IMR-90 (cell line): ENCODE data around the gene STK10. TPM values are rescaled to one million over a fixed set of nuclear protein-coding genes. Genes with fewer than 3 reads are reported as not detected.

Experiments
- ATAC-seq: fragments of 200-7000 bp; cut with Tn5 transposase; 2 replicates; pipeline ENCODE4 v1.9.1; 2020; ENCODE audit warnings: low read depth, mild to moderate bottlenecking, moderate library complexity
- BruUV-seq: library from RNA; stranded (reverse); fragments of 400-500 nt; replicated peaks from 2 replicates; lab custom pipeline; 2021; lab: Mats Ljungman, UMichigan
- CTCF ChIA-PET: fragments of 300-600 bp; formaldehyde crosslinking; extraction: SDS; loops from one replicate; lab custom pipeline; 2021; ENCODE audit warnings: antibody characterized with exemption; lab: Yijun Ruan, JAX
- POLR2A ChIA-PET: fragments of 300-600 bp; sonication (Branson Sonifier 250); formaldehyde crosslinking; loops from one replicate; lab custom pipeline; 2022; ENCODE audit warnings: antibody characterized with exemption; ENCODE audit not compliant: unreplicated experiment; lab: Charles Lee
- DNase-seq: peaks from one replicate; pipeline ENCODE4 v3.0.0; 2013
- H2AFZ ChIP-seq: replicated peaks from 2 replicates; pipeline ENCODE3; 2013; ENCODE audit warnings: low read length, mild to moderate bottlenecking; ENCODE audit not compliant: poor library complexity
- H2AK5ac ChIP-seq: 2 replicates; pipeline ENCODE4 v1.6.1; 2013; ENCODE audit warnings: low read depth, low read length, inconsistent platforms
- H2AK9ac ChIP-seq: replicated peaks from 2 replicates; pipeline ENCODE3; 2013; ENCODE audit warnings: mild to moderate bottlenecking, low read depth, low read length, moderate library complexity; ENCODE audit not compliant: poor library complexity
- H2BK120ac ChIP-seq: 2 replicates; pipeline ENCODE4 v1.6.1; 2013; ENCODE audit warnings: low read depth, low read length, inconsistent platforms
- H2BK15ac ChIP-seq: 3 replicates; pipeline ENCODE4 v1.6.1; 2013; ENCODE audit warnings: low read depth, low read length, inconsistent platforms
- H2BK20ac ChIP-seq: 2 replicates; pipeline ENCODE4 v1.6.1; 2013; ENCODE audit warnings: low read depth, mild to moderate bottlenecking, inconsistent platforms, low read length, moderate library complexity
- H2BK5ac ChIP-seq: 2 replicates; pipeline ENCODE4 v1.6.1; 2013; ENCODE audit warnings: mild to moderate bottlenecking, low read depth, low read length, inconsistent platforms; ENCODE audit not compliant: poor library complexity, severe bottlenecking
- H3K14ac ChIP-seq: replicated peaks from 2 replicates; pipeline ENCODE4 v1.6.1; 2013; ENCODE audit warnings: low read depth, low read length, inconsistent platforms
- H3K18ac ChIP-seq: 2 replicates; pipeline ENCODE4 v1.6.1; 2013; ENCODE audit warnings: low read depth, low read length, control low read depth
- H3K23ac ChIP-seq: 2 replicates; pipeline ENCODE4 v1.6.1; 2013; ENCODE audit warnings: low read depth, low read length, inconsistent platforms
- H3K27ac ChIP-seq: 2 replicates; pipeline ENCODE4 v1.5.1; 2013; ENCODE audit warnings: mild to moderate bottlenecking, control low read depth, low read length; ENCODE audit not compliant: insufficient read depth
- H3K27me3 ChIP-seq: 2 replicates; pipeline ENCODE4 v1.6.1; 2013; ENCODE audit warnings: low read length; ENCODE audit not compliant: control insufficient read depth, insufficient read depth
- H3K36me3 ChIP-seq: 2 replicates; pipeline ENCODE4 v1.6.1; 2013; ENCODE audit warnings: low read length, mixed read lengths; ENCODE audit not compliant: control insufficient read depth, insufficient read depth
- H3K4ac ChIP-seq: 2 replicates; pipeline ENCODE4 v1.6.1; 2013; ENCODE audit warnings: low read depth, low read length, inconsistent platforms
- H3K4me1 ChIP-seq: 2 replicates; pipeline ENCODE4 v1.6.1; 2013; ENCODE audit warnings: low read length, mixed read lengths; ENCODE audit not compliant: control insufficient read depth, insufficient read depth
- H3K4me2 ChIP-seq: 2 replicates; pipeline ENCODE4 v1.6.1; 2013; ENCODE audit warnings: low read depth, mild to moderate bottlenecking, control low read depth, low read length, moderate library complexity
- H3K4me3 ChIP-seq: 2 replicates; pipeline ENCODE4 v1.5.1; 2013; ENCODE audit warnings: low read depth, mild to moderate bottlenecking, control low read depth, low read length, moderate library complexity; ENCODE audit not compliant: insufficient read depth
- H3K56ac ChIP-seq: 2 replicates; pipeline ENCODE4 v1.6.1; 2013; ENCODE audit warnings: low read length, inconsistent platforms; ENCODE audit not compliant: insufficient read depth; ENCODE audit errors: extremely low read depth
- H3K79me1 ChIP-seq, 2 experiments: 2 replicates each; pipeline ENCODE4 v1.6.1; 2013; ENCODE audit warnings: low read length in 2 of 2, inconsistent platforms in 1 of 2, low read depth in 1 of 2
- H3K9ac ChIP-seq: 2 replicates; pipeline ENCODE4 v1.6.1; 2013; ENCODE audit warnings: low read depth, low read length, control low read depth
- H3K9me1 ChIP-seq: 2 replicates; pipeline ENCODE4 v1.6.1; 2013; ENCODE audit warnings: low read length, inconsistent platforms; ENCODE audit not compliant: insufficient read depth
- H3K9me3 ChIP-seq: 2 replicates; pipeline ENCODE4 v1.6.1; 2013; ENCODE audit warnings: low read length; ENCODE audit not compliant: control insufficient read depth, insufficient read depth
- H4K20me1 ChIP-seq: 2 replicates; pipeline ENCODE4 v1.6.1; 2013; ENCODE audit warnings: low read length, inconsistent platforms; ENCODE audit not compliant: insufficient read depth
- H4K5ac ChIP-seq: 2 replicates; pipeline ENCODE4 v1.6.1; 2013; ENCODE audit warnings: mild to moderate bottlenecking, low read depth, low read length, control low read depth
- H4K8ac ChIP-seq, 2 experiments: 2 replicates each; pipeline ENCODE4 v1.6.1; 2013; ENCODE audit warnings: low read depth in 2 of 2, low read length in 2 of 2, control low read depth in 1 of 2, inconsistent platforms in 1 of 2
- H4K91ac ChIP-seq: 2 replicates; pipeline ENCODE4 v1.6.1; 2013; ENCODE audit warnings: low read depth, low read length, inconsistent platforms; ENCODE audit not compliant: insufficient read depth
- BHLHE40 ChIP-seq: fragments of 150-350 bp; IDR thresholded peaks from 2 replicates; pipeline ENCODE4 v1.6.1; 2016; ENCODE audit warnings: mild to moderate bottlenecking, low read depth, low read length
- CEBPB ChIP-seq: IDR thresholded peaks from 2 replicates; pipeline ENCODE4 v1.6.1; 2012; ENCODE audit warnings: low read depth, low read length, improper control_type of control experiment
- FOS ChIP-seq: fragments of 150-350 bp; IDR thresholded peaks from 2 replicates; pipeline ENCODE4 v1.6.1; 2016; ENCODE audit warnings: low read depth, low read length
- MAZ ChIP-seq: IDR thresholded peaks from 2 replicates; pipeline ENCODE4 v1.6.1; 2012; ENCODE audit warnings: low read depth, mild to moderate bottlenecking, low read length, improper control_type of control experiment, moderate library complexity, borderline replicate concordance
- RCOR1 ChIP-seq: IDR thresholded peaks from 2 replicates; pipeline ENCODE4 v1.6.1; 2012; ENCODE audit warnings: mild to moderate bottlenecking, low read length, improper control_type of control experiment; ENCODE audit not compliant: insufficient replicate concordance
- WGBS, 2 experiments: methylation state at CpG; one replicate each; pipeline versions ENCODE4 v1.1.5 to v1.1.7; 2013; ENCODE audit warnings: missing lambda C conversion rate in 2 of 2; ENCODE audit not compliant: insufficient read length in 1 of 2; ENCODE audit errors: extremely low coverage in 2 of 2; 5-methylcytosine and 5-hydroxymethylcytosine counted together
- dilution Hi-C: fragments of 300-500 bp; cut with HindIII; formaldehyde crosslinking; loops from one replicate; pipeline ENCODE4 v1.14.3; 2018; ENCODE audit warnings: low sequenced_read_pairs; ENCODE audit not compliant: unreplicated experiment
- in situ Hi-C: fragments of 300-500 bp; cut with MboI; formaldehyde crosslinking; loops from 3 replicates; pipeline ENCODE4 v1.14.3; 2019; ENCODE audit warnings: low sequenced_read_pairs, inconsistent platforms, mixed read lengths
- intact Hi-C: fragments of 100-400 bp; cut with micrococcal nuclease; formaldehyde crosslinking; loops from 2 replicates; pipeline ENCODE4 v1.10.0; 2022
- polyA plus RNA-seq, 3 experiments: library from polyadenylated mRNA; depleted of rRNA; stranded (reverse); fragments of >200 nt; gene quantifications; 2 replicates each; pipeline ENCODE4 v1.2.3, GENCODE V29; 2012; ENCODE audit warnings: low replicate concordance in 1 of 3
- total RNA-seq: library from RNA; depleted of rRNA; stranded (reverse); fragments of >200 nt; gene quantifications from 2 replicates; pipeline ENCODE4 v1.2.3, GENCODE V29; 2012

The STK10 gene
- total and polyA plus RNA-seq, 2 of the 4 experiments (the other 2 are of a cell fraction) = 15.4 to 18.5 TPM

DNA sequence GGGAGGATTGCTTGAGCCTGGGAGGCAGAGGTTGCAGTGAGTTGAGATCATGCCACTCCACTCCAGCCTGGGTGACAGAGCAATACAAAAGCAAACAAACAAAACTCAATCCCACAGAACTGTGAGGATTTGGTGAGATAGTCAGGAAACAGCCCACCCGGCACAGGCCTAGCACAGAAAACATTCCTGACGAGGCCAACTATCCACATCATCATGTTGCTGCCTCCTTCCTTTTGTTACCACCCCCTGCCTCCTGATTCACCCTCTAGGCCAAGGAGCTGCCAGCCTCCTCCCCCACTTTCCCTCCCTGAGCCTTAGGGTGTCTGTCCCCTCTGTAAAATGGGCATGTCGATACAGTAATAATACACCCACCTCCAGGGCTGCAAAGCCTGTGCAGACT, 39.0 kb downstream of the STK10 start:
- Histone ChIP-seq H4K20me1 (peaks cover 21% of the 10 kb centered on the region), H2AFZ (peak overlapping the region; percentile 40), H2BK15ac (no peak overlapping the region), H3K18ac (no peak overlapping the region), H3K36me3 (peaks cover 9% of the 10 kb centered on the region), H2BK120ac (peak overlapping the region; percentile 20; the same call in 1 of the 2 replicates), H3K4me3 (no peak overlapping the region), H3K27me3 (no peaks in the 10 kb centered on the region), H2BK5ac (peak overlapping the region; percentile 42), H3K9me3 (no peaks in the 10 kb centered on the region), H4K8ac (peak overlapping the region in 1 of 2 experiments; percentile 26; a peak in 1 of 4 replicates), H3K4ac (peak overlapping the region; percentile 14; the same call in 1 of the 2 replicates), H3K4me2 (no peak overlapping the region), H3K56ac (no peak overlapping the region), H3K27ac (no peak overlapping the region), H3K14ac (no peak overlapping the region), H2AK9ac (peak overlapping the region; percentile 86), H3K9ac (no peak overlapping the region), H3K9me1 (peaks cover 12% of the 10 kb centered on the region; the same call in 1 of the 2 replicates), H2BK20ac (0 out of 2 replicates have a peak overlapping the region, but pooled peaks have one; percentile 39), H2AK5ac (peak overlapping the region; percentile 21; the same call in 1 of the 2 replicates), H4K5ac (no peak overlapping the region), H3K4me1 (peaks cover 17% of the 10 kb centered on the region), H4K91ac (no peak overlapping the region; the same call in 1 of the 2 replicates), H3K23ac (no peak overlapping the region), H3K79me1 (peaks cover 32 to 75% of the 10 kb centered on the region in 2 experiments)
- WGBS, 2 experiments = 0% methylated on average over 1 of the region's 3 CpGs; no CpG with 5 or more reads in 1 of the 2 experiments
- in situ Hi-C loops (no loop called here), intact Hi-C loops (no loop called here), dilution Hi-C loops (no loop called here)
- ChIA-PET CTCF (no interaction called here), POLR2A (no interaction called here)
- BruUV-seq = no TSS peak
- TF ChIP-seq BHLHE40 (peak; percentile 34; the same call in 1 of the 2 replicates), FOS (peak; percentile 19; the same call in 1 of the 2 replicates), RCOR1 (peak; percentile 45), CEBPB (no peak), MAZ (peak; percentile 54; the same call in 1 of the 2 replicates)
- ATAC-seq (peak; percentile 88), DNase-seq (peak; percentile 89)
